GM19397 (cell line): ENCODE measurements around the gene PLXDC2.
"Not testable (repeated sequence)": the region's sequence is repeated elsewhere in the genome, so short reads cannot be mapped to it uniquely, and the experiment has no call there.

Source experiments
- ATAC-seq: cut with Tn5 transposase; IDR thresholded peaks from one replicate; pipeline ENCODE4 v1.9.1; 2021; ENCODE audit warnings: mild to moderate bottlenecking, moderate library complexity; ENCODE audit not compliant: unreplicated experiment

Gene PLXDC2

DNA sequence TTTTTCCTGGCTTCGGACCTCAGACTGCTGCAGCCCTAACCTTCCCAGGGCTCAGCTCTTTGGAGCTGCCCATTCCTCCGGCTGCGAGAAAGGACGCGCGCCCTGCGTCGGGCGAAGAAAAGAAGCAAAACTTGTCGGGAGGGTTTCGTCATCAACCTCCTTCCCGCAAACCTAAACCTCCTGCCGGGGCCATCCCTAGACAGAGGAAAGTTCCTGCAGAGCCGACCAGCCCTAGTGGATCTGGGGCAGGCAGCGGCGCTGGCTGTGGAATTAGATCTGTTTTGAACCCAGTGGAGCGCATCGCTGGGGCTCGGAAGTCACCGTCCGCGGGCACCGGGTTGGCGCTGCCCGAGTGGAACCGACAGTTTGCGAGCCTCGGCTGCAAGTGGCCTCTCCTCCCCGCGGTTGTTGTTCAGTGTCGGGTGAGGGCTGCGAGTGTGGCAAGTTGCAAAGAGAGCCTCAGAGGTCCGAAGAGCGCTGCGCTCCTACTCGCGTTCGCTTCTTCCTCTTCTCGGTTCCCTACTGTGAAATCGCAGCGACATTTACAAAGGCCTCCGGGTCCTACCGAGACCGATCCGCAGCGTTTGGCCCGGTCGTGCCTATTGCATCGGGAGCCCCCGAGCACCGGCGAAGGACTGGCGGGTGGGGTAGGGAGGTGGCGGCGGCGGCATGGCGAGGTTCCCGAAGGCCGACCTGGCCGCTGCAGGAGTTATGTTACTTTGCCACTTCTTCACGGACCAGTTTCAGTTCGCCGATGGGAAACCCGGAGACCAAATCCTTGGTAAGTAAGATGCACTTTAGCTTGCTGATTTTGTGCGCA lies at the start of gene PLXDC2:
Gene PLXDC2, plus strand, starts transcription at position 22 of the 820 bp plus-strand sequence.
- ATAC-seq: peak; percentile 43

DNA sequence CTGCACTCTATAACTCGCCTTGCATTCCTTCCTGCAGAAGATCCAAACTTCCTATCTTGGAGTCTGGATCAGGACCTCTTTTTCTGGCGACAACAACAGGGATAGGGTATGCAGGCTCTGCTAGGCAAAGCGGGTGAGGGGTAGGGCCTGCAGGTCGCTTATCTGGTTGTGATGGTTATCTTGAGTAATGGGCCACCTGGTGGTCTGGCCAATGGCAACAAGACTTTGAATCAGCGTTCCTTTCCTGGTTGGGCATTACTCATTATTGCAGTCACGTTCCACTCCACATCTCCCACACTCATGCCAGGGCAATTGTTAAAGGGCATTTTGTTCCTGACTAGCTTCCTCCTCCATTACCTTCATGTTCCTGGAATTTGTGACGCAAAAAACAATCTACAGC lies 48.4 kb upstream of the PLXDC2 start:
- ATAC-seq: no peak

DNA sequence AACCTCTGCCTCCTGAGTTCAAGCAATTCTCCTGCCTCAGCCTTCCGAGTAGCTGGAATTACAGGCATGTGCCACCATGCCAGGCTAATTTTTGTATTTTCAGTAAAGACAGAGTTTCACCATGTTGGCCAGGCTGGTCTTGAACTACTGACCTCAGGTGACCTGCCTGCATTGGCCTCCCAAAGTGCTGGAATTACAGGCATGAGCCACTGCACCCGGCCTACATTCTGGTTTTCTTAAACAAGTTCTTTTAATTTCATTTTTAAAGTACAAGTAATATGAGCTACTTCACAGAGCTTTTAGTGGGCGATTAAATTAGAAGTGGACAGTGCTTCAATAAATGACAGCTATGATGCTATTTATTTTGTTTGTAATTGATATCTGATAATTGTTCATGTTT lies 46.4 kb upstream of the PLXDC2 start:
- not testable (repeated sequence) for ATAC-seq

DNA sequence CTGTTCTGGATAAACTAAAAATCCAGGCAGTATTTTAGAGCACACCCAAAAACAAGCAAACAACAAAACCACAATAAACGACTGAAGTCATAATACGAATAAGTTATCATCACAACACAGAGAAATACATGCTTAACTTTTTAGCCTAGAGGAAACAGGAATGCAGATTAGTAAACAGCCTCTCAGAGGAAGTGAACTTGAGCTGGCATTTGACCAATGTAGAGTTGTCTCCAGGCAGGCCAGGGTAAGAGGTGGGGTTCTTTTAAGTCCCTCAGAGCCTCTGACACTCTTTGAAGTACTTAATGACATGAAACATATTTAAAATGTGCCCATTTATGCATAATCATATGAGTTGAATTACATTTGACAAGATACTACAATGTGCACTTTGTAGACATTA lies 43.3 kb upstream of the PLXDC2 start:
- ATAC-seq: no peak

DNA sequence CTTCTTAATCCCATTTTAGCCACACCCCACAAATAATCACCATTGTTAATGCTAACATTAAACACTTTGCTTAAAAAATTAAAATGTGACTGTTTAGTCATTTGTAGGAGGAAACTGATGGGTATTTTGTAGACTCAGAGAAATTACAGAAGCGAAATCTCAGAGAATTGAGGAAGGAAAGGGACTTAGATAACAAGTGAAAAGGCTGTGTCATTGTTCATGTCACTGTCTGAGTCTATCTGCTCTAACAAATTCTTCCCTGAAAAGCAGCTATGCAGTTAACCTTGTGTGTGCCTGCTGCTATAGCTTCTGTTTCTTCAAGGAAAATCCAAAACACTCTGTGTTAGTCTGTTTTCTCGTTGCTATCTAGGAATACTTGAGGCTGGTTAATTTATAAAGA lies 40.9 kb upstream of the PLXDC2 start:
- ATAC-seq: no peak

DNA sequence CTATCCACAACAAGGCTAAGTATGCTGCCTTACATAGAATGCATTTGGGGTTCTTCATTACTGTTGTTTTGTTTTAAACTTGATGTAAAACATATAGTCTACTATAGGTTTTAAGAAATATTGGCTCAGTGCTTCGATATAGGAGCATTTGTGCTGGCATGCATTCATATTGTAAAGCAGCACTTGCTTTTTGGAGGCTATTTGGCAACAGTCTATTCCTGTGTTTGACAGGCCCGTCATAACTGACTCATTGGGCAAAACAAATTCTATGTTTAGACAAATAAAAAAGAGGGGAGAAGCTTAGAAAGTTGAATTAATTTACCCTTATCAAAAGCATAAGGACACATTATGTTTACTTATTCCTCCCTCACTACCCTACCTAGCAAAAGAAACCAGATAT lies 38.4 kb upstream of the PLXDC2 start:
- no peak for ATAC-seq

DNA sequence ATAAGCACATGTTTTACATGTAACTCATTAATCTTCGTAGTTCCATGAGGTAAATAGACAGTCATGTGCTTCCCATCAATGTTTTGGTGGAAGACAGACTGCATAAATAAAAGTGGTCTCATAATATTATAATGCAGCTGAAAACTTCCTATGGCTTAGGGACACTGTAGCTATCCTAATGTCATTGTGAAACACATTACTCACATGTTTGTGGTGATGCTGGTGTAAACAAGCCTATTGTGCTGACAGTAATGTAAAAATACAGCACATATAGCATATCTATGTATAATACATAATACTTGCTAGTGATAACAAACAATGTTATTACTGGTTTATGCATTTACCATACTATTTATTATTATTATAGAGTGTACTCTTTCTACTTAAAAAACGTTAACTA lies 37.2 kb upstream of the PLXDC2 start:
- no peak for ATAC-seq

DNA sequence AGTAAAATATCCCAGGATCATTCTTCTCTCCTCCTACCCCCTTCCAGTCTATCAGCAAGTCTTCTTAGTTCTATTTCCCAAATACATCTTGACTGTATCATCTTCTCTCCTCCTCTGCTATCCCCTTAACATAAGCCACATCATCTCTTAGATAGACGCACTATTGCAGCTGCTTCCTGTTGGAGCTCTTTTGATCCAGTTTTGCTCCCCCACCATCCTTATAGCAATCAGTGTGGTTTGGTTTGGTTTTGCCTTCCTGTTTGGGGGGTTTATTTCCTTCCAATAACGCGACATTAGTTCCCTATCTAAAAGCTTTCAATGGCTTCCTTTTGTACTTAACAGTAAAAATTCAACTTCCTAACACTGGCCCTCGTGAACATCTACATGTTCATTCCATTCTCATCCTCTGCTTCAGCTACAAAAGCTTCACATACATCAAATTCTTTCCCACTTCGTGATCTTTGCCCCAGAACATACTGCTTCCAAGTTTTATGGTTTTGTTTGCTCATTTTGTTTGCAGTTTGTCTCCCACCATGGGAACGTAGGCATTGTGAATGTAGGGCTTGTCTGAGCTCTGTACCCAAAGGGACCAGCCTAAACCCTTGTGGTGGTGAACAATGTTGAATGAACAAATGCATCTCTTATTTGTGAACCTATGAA lies 33.7 kb upstream of the PLXDC2 start:
- no peak for ATAC-seq

DNA sequence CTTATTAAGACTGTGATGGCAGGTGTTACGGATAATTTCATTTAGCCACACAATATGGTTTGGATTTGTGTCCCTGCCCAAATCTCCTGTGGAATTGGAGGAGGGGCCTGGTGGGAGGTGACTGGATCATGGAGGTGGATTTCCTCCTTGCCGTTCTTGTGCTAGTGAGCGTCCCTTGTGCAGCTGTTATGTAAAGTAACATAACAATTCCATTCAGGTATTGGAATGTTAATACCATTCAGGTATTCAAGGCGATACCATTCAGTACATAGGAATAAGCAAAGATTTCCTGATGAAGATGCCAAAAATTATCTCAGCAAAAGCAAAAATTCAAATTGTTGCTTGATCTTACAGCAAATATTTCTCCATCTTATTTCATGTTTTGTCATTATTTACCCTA lies 32.5 kb upstream of the PLXDC2 start:
- no peak for ATAC-seq

DNA sequence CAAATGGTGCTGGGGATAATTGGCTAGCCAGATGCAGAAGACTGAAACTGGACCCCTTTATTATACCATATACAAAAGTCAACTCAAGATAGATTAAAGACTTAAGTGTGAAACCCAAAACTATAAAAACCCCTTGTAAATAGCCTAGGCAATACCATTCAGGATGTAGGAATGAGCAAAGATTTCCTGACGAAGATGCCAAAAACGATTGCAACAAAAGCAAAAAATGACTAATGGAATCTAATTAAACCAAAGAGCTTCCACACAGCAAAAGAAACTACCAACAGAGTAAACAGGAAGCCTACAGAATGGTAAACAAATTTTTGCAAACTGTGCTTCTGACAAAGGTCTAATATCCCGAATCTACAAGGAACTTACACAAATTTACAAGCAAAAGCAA lies 30.9 kb upstream of the PLXDC2 start:
- ATAC-seq: no peak

DNA sequence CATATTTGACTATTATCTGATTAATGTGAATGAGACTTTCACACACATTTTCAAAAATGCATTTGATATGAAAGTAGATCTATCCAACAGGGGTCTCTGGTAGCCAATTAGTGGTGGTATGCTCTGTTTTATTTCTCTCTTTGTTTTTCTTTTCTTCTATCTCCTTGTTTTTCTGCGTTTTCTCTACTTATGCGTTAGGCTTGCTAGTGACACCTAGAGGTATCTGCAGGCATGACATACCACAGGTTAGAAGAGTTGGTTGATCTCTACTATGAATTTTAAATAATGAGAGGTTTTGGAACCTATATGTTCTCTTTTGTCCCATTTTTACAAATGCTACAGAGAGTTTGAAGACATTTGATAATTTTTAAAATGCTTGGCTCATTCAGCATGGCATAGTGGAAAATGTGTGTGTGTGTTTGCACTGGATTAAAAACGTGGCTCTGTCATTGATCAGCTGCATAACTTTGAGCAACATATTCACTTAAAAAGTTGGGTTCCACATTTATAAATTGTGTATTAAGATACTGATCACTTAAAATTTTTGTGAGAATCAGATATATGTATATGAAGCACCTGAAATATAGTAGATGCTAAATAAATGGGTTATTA lies 28.1 kb upstream of the PLXDC2 start:
- ATAC-seq: no peak

DNA sequence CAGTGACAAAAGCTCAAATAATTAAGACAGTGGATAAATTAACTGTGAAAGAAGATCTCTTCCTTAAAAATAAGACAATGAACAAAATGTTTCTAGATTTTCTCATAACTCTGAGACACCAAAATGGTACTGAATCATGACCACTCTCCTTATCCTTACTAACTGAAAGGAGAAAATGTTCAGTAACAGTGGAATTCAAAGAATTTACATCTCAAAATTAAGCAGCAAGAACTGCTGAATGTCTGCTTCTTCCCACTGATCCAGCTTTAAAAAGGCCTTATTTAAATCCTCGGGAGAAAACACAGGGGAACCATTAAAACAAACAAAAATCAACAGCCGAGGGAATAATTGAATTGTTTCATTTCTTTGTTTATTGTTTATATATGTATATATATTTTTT lies 27.3 kb upstream of the PLXDC2 start:
- ATAC-seq: no peak

DNA sequence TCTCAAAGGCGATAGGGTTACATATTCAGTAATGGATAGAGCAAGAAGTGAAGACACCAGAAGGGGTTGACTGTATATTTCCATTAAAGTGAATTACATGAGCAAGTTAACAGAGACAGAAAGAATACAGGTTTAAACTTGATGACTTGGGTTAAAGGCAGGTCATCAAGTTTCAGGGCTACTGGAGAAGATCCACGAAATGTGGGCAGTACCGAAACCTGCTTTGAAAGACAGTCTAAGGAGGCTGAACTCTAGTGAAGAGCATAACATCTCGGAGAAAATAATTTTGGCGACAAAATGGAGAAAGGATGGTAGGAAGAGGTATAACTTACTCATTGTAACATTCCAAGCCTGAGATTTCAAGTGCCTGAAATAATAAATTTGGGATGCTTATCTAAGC lies 26.6 kb upstream of the PLXDC2 start:
- ATAC-seq: no peak

DNA sequence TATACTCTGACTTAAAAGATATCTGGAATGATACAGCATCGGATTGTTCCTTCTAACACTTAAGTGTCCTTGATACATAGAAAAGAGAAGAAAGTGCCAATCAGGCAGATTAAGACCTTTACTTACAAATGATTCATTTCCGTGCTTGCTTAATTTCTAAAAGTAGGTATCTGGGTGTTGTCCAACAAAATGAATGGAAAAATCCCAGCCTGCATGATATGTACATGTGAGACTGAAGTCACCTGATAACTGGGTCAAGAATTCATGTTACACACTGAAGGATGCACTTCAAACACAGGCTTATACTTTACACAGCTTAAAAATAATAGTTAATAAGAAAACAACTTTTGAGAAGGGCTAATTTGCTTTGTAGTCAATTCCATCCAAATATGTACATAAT lies 25.2 kb upstream of the PLXDC2 start:
- ATAC-seq: no peak

DNA sequence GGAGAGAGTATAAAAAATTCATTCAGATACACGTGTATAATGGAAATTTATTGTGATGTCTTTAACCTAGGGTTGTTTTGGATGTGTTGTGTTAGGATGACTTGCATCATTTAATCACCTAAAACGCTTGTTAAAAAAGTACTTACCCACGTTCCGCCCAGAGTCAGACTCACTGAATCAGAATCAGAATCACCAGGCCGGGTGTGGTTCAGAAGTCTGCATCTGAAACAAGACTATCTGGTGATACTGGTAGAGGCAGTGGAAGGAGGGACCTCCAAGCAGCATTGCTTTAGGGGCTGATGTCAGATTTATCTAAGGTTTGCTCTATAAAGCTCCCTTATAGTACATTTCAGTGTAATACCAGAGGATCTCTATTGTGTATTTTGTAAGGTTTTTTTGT lies 20.5 kb upstream of the PLXDC2 start:
- no peak for ATAC-seq

DNA sequence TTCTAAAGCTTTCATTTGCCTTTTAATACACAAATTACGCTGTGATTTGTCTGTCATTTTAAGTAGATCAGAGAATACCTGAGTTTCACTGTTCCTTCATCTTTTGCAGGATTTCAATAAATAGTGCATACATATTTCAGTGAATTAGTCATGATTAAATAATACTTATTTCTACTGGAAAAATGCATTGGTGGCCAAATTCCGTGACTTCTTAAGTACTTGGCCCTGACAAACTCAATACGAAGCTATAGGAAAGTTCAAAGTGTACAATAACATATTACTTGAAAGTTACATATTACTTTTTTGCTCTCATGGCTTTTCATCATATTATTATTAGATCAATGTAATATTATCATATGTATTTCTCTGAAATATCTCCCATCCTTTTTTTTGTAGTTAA lies 16.1 kb upstream of the PLXDC2 start:
- no peak for ATAC-seq

DNA sequence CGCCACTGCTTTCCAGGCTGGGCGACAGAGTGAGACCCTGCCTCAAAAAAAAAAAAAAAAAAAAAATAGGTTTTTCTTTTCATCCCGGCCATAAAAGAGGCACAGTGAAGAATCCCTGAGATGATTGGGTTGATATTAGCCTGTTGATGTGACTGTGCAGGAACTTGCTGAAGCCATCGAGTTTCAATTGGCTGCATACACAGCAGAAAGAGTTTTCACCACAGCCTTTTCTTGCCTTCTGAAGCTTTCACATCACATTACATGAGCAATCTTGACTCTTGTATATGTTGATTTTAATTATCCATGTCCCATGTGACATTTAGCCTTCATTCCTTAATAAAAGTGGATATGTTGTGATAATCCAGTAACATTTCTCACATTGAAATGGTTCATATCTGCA lies 14.9 kb upstream of the PLXDC2 start:
- no peak for ATAC-seq

DNA sequence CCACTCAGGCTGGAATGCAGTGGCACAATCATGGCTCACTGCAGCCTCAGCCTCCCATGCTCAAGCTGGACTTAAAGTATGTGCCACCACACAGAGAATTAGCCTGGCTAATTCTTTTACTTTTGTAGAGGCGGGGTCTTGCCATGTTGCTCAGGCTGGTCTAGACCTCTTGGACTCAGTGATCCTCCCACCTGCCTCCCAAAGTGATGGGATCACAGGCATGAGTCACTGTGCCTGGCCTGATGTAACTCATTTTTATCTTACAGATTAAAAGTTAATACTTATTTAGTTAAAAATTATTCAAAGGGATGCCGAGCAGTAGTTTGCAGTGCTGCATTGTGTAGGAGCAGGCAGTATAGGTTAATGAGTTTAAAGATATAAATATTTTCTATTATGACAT lies 12.6 kb upstream of the PLXDC2 start:
- ATAC-seq: no peak

DNA sequence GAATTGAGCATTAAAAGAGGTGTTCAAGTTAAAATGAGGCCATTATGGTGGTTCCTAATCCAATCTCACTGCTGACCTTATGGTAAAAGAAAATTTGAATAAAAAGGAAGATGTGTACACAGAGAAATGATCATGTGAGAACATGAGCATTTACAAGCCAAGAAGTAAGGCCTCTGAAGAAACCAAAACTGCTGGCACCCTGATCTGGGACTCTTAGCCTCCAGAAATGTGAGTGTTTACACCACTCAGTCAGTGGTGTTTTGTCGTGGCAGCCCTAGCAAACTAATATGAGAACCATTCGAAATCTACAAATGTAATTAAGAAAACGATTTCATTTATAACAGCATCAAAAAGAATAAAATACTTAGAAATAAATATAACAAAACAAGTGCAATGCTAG lies 6.8 kb upstream of the PLXDC2 start:
- ATAC-seq: no peak

DNA sequence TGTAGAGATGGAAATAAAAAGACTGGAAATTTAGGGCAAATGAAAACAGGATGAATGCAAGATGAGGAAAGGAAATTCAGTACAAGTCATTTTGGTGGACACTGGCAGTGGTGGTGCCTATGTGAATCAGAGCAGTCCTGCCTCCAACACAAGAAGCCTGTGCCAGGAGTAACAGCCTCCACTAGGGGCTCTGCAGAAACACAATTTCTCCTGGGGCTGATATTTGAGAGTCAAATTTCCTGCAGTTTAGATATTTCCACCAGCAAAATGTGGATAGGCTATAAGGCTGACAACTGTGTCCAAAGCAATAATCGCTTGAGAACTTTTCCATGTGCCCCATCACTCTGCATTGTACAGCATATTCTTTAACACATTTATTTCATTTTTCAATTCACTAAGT lies 4.7 kb upstream of the PLXDC2 start:
- no peak for ATAC-seq

DNA sequence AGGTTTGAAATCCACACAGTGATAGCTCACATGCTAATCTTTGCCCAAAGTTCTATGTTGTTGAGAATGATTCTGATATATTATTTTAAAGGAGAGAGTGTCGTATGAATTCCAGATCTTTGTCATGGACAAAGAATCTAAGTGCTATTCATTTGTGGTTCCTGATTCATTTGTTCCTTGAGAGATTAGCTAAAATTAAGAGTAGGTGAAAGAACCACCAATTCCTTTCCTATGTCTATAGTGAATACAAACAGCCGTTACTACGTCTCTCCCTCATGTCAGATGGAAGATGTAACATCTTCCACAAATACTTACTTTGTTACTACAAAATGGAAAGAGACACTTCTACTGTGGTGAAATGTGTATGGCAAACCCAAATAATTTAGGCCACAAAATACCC lies 3.3 kb upstream of the PLXDC2 start:
- no peak for ATAC-seq

DNA sequence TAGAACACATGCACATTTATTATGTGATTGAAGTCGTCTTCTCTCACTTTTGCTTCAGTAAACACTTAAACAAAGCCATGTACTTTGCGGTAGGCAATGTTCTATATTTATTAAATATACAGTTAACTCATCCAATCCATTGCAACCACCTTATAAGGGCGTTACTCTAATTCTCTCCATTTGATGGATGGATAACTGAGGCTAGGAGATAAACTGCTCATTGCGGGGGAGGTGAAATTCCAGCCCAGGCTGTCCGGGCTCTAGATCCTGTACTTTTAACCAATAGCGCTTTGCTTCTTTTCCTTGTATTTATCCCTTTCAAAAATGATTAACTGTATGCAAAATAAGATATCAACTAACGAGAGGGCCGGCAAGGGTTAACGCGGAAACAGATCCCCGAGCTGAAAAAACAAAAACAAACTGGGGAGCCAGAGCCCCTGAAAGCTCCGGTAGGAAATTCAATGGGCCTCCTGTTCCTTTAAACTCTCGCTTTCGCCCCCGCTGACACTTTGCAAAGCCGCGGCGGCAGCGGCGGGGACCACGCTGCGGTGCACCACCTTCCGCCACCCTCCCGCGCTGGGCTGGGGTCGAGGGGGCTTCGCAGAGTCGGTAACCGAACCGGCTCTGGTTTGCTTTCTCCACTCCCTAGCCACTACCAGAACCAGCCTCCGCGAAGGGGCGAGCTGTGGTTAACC lies 1.0 kb upstream of the PLXDC2 start:
- no peak for ATAC-seq
